Measurements from ENCODE around the gene LANCL2. TPM values are rescaled to one million over a fixed set of nuclear protein-coding genes. Genes with fewer than 3 reads are reported as not detected.

Gene LANCL2
- total and polyA plus RNA-seq, 2 of the 4 experiments (the other 2 are of a cell fraction), result 11.7 to 17.9 TPM

- intact Hi-C loops (cut with micrococcal nuclease), result loop anchor here (5.0 kb wide), 1 partner anchor 46 kb away; the partner anchor contains the start of gene LANCL2
- Histone ChIP-seq H3K9ac (ENCODE audit: low read depth, low read length) (no peak overlapping the region), H2BK15ac (ENCODE audit: low read depth, low read length) (no peak overlapping the region), H4K91ac (ENCODE audit: insufficient read depth, low read depth, low read length) (no peak overlapping the region), H2BK120ac (ENCODE audit: low read depth, low read length) (no peak overlapping the region), H3K4me3 (ENCODE audit: insufficient read depth, low read depth, low read length) (no peak overlapping the region), H3K27me3 (ENCODE audit: control insufficient read depth, insufficient read depth, low read length) (no peaks in the 10 kb centered on the region), H3K9me3 (ENCODE audit: control insufficient read depth, insufficient read depth, low read length) (no peaks in the 10 kb centered on the region), H3K4ac (ENCODE audit: low read depth, low read length) (no peak overlapping the region), H3K36me3 (ENCODE audit: control insufficient read depth, insufficient read depth, low read length) (0 out of 2 replicates have a peak, but pooled peaks cover 2% of the 10 kb centered on the region), H3K79me1 (ENCODE audit: low read depth in 1 of 2, low read length in 2 of 2) (no peaks in the 10 kb centered on the region; a peak in 1 of 4 replicates), H2BK20ac (ENCODE audit: low read depth, low read length) (no peak overlapping the region), H3K4me1 (ENCODE audit: control insufficient read depth, insufficient read depth, low read length) (no peaks in the 10 kb centered on the region), H3K27ac (ENCODE audit: insufficient read depth, low read length) (no peak overlapping the region), H2AFZ (replicated peaks; ENCODE audit: low read length, poor library complexity) (no peak overlapping the region), H4K5ac (ENCODE audit: low read depth, low read length) (no peak overlapping the region), H2AK5ac (ENCODE audit: low read depth, low read length) (no peak overlapping the region), H3K56ac (ENCODE audit: extremely low read depth, insufficient read depth, low read length) (no peak overlapping the region), H4K8ac (ENCODE audit: low read depth in 2 of 2, low read length in 2 of 2) (no peak overlapping the region), H3K4me2 (ENCODE audit: low read depth, low read length) (no peak overlapping the region), H3K9me1 (ENCODE audit: insufficient read depth, low read length) (peaks cover 6% of the 10 kb centered on the region), H2BK5ac (ENCODE audit: low read depth, low read length, poor library complexity, severe bottlenecking) (no peak overlapping the region), H3K14ac (replicated peaks; ENCODE audit: low read depth, low read length) (no peak overlapping the region), H3K23ac (ENCODE audit: low read depth, low read length) (no peak overlapping the region), H3K18ac (ENCODE audit: low read depth, low read length) (no peak overlapping the region), H2AK9ac (replicated peaks; ENCODE audit: low read depth, low read length, poor library complexity) (no peak overlapping the region), H4K20me1 (ENCODE audit: insufficient read depth, low read length) (no peaks in the 10 kb centered on the region)
- BruUV-seq (replicated peaks), result no TSS peak
- no peak for DNase-seq
- TF ChIP-seq MAFK (IDR thresholded peaks at IDR 0.05; ENCODE audit: low read depth, low read length) (no peak), SMC3 (IDR thresholded peaks at IDR 0.05; ENCODE audit: low read depth, low read length) (no peak)
- ATAC-seq (ENCODE audit: low read depth), result no peak
- dilution Hi-C loops (cut with HindIII; ENCODE audit: low sequenced_read_pairs, unreplicated experiment), result no loop called here
- ChIA-PET CTCF (no interaction called here), POLR2A (ENCODE audit: unreplicated experiment) (no interaction called here)
- WGBS, 2 experiments (ENCODE audit: extremely low coverage in 2 of 2, insufficient read length in 1 of 2), result 60% methylated on average over 1 of the region's 3 CpGs; no CpG with 5 or more reads in 1 of the 2 experiments
- in situ Hi-C loops (cut with MboI; ENCODE audit: low sequenced_read_pairs), result loop anchor here (5.0 to 10.0 kb wide), 2 partner anchors 136 to 649 kb away; no protein-coding TSS in a partner anchor
These were observed 48.3 kb downstream of the LANCL2 start for GRCh38 chr7:55413442-55413841.

All from IMR-90 (cell line).